SHP77 treated with DMSO at 0.1 percent for 48 hours (cell line): ENCODE data around the gene PLD1.
A peak's percentile ranks its signal among the peaks of the same experiment; 100 is the strongest.

Experiments
- DNase-seq: peaks from one replicate; lab custom pipeline; 2025; lab: John Stamatoyannopoulos, UW

Gene PLD1

GRCh38 chr3:171797873-171798272 lies 12.4 kb downstream of the PLD1 start:
- no peak for DNase-seq

GRCh38 chr3:171797265-171797679 lies 13.0 kb downstream of the PLD1 start:
- DNase-seq, result no peak

DNA sequence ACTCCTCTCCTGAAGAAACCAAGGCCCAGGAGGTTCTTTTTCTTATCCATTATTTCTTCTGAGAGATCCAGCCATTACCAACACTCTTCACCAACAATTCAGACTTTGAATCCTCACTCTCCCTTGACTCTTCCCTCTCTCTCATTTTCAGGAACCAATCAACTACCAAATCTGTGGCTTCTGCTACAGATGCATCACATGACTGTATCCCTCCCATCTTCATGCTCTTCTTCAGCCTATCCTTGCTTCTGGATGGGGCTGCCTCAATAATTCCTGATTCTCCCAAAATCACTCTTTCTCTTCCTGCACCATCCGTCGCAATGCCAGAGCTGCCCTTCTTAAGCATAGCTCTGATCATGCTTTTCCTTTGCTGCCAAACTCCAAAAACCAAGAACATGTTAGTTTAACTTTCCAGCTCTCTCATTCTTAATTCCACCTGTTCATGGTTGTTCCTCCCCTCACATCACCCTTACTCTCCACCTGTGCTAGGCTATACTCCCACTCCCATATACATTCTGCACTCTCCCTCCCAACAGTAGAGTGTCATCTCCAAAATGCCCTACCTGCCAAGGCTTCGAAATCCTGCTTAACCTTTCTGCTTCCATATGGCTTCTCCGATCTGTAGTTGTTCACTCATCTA lies 13.5 kb downstream of the PLD1 start:
- DNase-seq, result no peak

DNA sequence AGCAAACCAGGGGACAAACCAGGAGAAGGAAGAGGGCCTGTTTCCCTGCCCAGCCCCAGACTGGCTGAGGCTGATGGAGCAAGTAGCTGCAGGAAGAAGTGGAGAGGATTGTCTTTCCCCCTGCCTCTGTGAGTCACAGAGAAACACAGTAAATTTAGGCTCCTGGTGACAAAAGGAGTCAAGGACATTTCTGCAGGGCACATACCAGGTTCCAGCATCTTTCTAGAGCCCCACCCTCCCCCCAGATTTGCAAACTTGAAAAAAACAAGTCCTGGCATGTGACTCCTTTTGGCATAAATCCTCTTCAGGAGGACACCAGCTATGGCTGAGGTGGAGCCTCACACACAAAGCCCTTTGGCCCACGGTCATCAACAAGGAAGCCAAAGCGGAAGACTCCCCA lies 17.8 kb downstream of the PLD1 start:
- no peak for DNase-seq

DNA sequence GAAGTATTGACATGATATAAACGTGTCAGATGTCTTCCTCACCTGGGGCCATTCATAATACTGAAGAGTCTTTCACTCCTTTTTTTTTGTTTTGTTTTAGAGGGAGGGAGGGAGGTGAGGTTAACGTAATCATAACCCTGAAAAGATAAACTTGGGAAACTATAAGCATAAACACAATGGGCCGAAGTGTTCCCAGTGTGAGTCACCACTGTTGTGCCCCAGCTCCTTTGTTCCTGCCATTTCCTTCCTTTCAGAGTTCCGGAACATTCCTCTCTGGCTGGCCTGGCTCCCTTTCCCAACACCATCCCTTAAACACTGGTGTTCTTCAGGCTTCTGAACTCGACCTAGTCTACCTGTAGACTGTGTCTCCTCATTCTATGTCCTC lies 18.6 kb downstream of the PLD1 start:
- DNase-seq, result no peak

DNA sequence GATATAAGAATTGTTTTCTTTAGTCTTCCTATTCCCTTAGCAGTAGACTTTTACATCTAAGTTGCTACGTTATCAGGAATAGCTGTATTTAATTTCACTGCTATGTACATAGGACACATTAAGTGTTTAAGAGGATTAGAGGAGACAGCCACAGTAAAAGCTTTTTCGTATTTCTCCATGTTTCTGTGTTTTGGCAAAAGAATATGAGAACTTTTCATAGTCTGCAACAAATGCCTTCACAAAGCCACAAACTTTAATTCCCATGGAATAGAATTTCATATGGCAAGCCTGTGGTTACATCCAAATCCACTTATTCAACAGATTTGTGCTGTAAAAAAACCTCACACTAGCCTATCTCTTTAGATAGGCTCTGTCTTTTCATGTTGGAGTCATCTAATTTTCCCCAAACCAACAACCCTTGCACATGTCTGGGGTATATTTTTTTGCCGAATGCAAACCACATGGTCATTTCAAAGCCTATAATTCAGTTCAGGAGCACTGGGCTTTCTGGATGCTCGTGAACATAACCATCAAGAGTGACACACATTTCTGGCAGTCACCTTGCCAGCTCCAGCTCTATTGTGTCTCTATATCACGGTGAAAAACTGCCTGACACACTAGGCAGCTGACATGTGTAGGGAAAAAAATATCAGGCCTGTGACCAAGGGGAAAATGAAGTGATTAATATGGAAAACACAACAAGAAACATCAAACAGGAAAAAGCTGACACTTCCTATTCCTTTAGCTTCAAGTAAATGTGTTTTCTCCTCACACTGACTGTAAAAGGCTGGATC lies 19.2 kb downstream of the PLD1 start:
- DNase-seq, result no peak

DNA sequence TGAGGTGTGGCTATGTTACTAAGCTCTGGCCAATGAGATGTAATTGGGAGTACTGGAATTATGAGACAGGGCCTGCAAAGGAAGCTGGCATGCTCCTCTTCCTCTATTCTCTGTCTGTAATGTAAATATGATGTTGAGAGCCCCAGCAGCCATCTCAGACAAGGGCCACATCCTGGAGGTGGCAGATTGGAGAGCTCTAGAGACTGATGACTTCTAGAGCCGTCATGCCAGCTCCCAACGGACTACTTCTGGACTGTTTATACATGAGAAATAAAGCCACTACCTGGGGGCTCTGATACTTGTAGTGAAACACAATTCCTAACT lies 19.7 kb downstream of the PLD1 start:
- no peak for DNase-seq

DNA sequence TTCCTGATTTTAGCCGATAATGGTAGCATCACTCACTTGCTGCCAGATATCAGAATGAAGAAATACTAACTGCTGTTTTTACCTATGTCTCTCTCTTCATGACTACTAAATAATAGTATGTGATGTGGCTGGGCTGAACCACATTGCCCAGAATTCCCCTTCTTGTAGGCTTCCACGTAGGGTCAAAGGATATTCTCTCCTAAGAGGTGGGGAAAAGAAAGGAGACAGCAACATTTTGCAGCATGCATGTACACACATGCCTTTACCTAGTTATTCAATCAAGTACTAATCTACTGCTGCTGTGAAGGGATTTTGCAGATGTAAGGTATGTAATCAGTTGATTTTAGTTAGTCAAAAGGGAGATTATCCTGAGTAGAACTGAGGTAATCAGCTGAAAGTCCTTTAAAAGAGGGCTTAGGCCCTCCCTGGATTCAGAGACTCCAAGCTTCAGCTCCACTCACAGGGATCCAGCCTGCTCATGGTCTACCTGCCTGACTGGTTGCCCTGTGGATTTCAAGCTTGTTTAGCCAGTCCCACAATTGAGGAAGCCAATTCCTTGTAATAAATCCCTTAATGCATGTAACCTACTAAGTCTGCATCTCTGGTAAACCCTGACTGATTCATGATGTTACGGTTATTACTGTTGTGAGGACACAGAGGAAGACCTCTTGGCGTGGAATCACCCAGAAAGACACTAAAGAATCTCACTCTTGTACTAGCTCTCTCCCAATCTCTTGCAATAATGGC lies 20.4 kb downstream of the PLD1 start:
- no peak for DNase-seq

GRCh38 chr3:171788546-171789351 lies 21.5 kb downstream of the PLD1 start:
- peak; percentile 57 for DNase-seq

GRCh38 chr3:171786997-171787396 lies 23.3 kb downstream of the PLD1 start:
- DNase-seq, result no peak

GRCh38 chr3:171784937-171785336 lies 25.3 kb downstream of the PLD1 start:
- no peak for DNase-seq

GRCh38 chr3:171784387-171784786 lies 25.9 kb downstream of the PLD1 start:
- no peak for DNase-seq

GRCh38 chr3:171783626-171784025 lies 26.7 kb downstream of the PLD1 start:
- DNase-seq, result no peak

DNA sequence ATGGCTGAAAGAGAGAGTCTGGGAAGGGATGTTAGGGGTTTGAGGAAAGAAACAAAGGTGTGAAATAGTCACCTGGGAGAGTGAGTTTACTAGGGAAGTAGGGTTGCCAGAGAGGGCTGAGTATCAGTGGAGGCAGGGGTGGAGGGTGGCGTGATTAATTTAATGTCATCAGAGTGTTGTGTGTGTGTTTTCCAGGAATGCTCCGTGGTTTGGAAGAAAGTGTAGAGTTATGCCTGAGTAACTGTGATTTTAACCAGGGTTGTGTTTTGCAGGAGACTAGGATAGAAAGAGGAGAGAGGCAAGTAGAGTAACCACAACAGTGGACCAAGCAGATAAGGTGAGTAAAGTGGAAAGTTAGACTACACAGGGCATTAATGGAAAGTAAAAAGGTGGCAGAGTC lies 27.2 kb downstream of the PLD1 start:
- DNase-seq, result no peak

GRCh38 chr3:171782617-171783016 lies 27.7 kb downstream of the PLD1 start:
- DNase-seq, result no peak

DNA sequence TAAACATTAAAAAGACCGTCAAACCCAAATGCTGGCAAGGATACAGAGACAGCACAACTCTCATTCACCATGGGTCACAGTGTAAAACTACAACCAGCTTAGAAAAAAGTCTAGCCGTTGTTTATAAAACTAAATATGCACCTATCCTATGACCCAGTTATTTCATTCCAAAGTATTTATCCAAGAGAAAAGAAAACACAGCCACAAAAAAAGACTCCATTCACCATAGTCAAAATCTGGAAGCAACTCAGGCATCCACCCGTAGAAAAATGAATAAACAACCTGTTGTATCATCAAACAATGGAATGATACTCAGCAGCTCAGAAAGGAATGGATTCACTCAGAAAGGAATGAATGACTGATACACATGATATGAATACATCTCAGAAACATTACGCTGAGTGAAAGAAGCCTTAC lies 28.6 kb downstream of the PLD1 start:
- DNase-seq, result no peak

DNA sequence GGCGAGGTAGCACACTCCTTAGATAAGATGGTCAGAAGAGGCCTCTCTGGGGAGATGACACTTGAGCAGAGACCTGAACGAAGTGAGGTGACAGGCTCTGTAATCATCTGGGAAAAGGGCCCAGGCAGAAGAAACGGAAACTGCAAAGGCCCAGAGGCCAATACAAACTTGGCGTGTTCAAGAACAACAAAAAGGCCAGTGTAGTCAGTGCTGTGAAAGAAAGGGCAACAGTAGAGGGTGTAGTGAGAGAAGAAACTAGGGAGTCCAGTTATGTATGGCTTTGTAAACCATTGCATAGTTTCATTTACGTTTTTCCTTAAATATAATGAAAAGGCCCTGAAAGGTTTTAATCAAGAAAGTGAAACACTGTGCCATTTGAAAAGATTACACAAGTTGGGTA lies 31.8 kb downstream of the PLD1 start:
- no peak for DNase-seq

DNA sequence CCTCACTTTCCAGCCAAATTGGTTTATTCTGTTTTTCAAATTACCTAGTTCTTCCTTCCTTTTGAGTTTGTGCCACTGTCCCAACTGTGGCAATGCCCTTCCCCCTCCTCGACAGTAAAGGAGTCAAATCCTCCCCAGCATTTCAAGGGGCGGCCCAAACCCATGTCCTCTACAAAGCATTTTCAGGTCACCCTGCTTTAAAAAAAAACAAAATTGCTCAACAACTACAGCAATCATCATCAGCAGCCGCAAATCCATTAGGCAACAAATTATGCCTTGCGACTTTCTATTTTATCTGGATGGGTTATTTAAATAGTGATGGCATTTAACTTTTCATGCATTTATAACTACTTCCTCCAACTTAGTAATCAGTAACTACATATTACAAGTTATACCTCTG lies 32.7 kb downstream of the PLD1 start:
- DNase-seq, result no peak

- no peak for DNase-seq
Measured at GRCh38 chr3:171776839-171777583, 33.3 kb downstream of the PLD1 start.

GRCh38 chr3:171776411-171776810 lies 33.9 kb downstream of the PLD1 start:
- no peak for DNase-seq

- DNase-seq, result no peak
Measured at GRCh38 chr3:171775943-171776342, 34.3 kb downstream of the PLD1 start.

DNA sequence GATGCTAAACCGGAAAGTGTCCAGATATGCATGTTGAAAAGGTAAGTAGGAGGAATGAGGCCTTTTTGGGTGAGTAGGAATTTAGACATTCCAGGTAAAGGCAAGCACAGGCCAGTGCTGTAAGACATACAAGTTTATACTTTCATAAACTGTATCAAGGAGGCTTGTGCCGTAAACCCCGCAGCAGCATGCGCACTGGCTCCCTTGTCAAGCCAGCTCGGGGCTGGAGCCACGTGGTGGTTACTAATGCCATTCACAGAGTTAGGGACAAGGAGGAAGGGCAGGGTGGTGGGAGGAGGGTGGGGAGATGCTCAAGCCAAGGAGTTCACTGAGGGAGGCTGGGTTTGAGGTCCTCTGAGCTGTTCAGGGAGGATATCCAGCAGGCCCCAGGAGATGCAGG lies 35.8 kb downstream of the PLD1 start:
- no peak for DNase-seq
